ENCODE data around the gene MCOLN3.

DNA sequence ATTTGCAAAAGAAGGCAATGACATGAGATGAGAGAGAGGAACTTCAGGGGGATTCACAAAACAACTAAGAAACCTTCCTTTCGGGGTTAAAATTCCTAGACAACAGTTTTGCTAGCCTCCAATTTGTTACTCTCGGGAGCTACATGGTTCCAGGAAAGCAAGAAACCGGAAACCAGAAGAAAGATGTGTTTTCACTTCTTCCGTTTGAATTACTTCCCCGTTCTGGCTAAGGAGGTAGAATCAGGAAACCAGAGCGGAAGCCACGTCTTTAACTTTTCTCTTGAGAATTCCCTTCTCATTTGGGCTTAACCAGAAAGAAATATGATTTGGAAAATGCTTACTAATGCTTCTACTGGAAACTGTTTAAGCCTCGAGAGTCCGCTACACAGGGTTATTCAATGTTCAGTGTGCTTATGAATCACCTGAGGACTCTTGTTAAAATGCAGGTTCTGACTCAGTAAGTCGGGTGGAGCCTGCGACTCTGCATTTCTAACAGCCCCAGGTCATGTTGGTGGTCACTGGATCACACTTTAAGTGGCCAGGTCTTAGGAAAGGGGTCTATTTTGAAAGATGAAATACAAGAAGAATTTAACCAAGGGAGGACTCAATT is 43.5 kb upstream of the MCOLN3 start:
- TF ChIP-seq, protein P1, sequence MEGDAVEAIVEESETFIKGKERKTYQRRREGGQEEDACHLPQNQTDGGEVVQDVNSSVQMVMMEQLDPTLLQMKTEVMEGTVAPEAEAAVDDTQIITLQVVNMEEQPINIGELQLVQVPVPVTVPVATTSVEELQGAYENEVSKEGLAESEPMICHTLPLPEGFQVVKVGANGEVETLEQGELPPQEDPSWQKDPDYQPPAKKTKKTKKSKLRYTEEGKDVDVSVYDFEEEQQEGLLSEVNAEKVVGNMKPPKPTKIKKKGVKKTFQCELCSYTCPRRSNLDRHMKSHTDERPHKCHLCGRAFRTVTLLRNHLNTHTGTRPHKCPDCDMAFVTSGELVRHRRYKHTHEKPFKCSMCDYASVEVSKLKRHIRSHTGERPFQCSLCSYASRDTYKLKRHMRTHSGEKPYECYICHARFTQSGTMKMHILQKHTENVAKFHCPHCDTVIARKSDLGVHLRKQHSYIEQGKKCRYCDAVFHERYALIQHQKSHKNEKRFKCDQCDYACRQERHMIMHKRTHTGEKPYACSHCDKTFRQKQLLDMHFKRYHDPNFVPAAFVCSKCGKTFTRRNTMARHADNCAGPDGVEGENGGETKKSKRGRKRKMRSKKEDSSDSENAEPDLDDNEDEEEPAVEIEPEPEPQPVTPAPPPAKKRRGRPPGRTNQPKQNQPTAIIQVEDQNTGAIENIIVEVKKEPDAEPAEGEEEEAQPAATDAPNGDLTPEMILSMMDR (conservative IDR thresholded peaks at IDR 0.05; ENCODE audit: low read depth, low read length): no peak
- TF ChIP-seq POLR2A (IDR thresholded peaks at IDR 0.05; ENCODE audit: low read depth, low read length): no peak
- TF ChIP-seq SMC3 (IDR thresholded peaks at IDR 0.05; ENCODE audit: low read depth, low read length): no peak
- TF ChIP-seq, protein P2, sequence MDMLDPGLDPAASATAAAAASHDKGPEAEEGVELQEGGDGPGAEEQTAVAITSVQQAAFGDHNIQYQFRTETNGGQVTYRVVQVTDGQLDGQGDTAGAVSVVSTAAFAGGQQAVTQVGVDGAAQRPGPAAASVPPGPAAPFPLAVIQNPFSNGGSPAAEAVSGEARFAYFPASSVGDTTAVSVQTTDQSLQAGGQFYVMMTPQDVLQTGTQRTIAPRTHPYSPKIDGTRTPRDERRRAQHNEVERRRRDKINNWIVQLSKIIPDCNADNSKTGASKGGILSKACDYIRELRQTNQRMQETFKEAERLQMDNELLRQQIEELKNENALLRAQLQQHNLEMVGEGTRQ (IDR thresholded peaks at IDR 0.05; ENCODE audit: low read depth, low read length): no peak
- no peak for TF ChIP-seq RAD21 (IDR thresholded peaks at IDR 0.05; ENCODE audit: low read length)

Measured in IMR-90 (cell line).